ENCODE results near the gene MTG1.

Gene MTG1, protein sequence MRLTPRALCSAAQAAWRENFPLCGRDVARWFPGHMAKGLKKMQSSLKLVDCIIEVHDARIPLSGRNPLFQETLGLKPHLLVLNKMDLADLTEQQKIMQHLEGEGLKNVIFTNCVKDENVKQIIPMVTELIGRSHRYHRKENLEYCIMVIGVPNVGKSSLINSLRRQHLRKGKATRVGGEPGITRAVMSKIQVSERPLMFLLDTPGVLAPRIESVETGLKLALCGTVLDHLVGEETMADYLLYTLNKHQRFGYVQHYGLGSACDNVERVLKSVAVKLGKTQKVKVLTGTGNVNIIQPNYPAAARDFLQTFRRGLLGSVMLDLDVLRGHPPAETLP

DNA sequence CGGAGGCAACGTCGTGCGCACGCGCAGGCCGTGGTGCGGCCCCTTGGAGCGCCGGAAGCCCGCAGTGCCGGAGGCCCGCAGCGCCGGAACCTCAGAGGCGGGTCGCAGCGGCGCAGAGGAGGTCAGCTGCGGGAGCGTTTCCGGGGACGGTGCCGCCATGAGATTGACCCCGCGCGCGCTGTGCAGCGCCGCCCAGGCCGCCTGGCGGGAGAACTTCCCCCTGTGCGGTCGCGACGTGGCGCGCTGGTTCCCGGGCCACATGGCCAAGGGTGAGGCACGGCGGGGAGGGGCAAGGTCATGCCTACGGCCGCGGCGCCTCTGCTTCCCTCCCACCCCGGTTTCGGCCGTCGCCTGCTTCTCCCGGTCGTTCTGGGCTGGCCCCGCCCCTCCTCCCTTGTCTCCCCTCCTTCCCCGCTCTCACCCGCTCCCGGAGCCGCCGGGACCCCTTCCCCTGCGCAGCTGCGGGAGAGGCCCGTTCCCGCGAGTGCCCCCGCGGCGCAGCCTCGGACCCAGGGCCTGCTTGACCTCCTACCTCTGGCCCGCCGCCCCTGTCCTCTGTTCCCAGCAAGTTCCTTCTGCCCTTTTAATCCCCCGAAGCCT, at the start of gene MTG1:
TSS of gene MTG1 (plus strand) at position 94 of the 600 bp plus-strand sequence. CDS start at position 158, 64 bp downstream.
- peak; percentile 88 for DNase-seq

DNA sequence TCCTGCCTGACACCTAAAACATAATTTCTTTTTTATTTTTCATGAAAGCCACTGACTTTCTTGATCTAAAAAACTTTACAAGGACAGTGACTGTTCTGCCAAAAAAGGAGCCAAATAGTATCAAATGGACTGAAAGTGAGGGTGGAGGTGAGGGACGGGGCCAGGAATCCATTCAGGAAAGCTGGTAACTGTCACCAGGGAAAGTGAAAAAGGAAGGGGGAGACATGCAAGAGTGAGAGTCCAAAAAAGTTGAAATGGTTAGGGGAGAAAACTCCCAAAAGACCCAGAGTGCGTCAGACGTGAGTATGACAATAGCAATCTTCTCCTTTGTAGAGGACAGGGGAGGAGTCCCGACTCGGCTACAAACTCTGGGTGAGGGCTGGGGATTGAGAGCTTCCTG, 49.7 kb upstream of the MTG1 start:
- DNase-seq, result no peak

DNA sequence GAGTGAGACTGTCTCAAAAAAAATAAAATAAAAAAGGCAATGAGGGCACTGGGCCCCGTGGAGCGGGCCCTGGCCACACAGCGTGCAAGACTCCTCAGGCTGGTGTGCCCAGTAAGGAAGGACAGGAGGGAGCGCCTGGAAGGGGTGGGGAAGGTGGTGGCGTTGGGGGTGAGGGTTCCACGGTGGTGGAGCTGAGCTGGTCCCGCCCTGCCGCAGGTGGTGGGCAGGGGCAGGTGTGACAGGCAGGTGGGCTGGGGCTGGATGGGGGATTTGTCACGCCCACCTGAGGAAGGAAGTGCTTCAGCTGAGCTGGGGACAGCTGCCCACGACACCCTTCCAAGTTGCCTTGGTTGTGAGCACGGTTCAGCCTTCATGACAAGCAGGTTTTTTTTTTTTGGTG, 47.5 kb upstream of the MTG1 start:
- DNase-seq, result no peak

DNA sequence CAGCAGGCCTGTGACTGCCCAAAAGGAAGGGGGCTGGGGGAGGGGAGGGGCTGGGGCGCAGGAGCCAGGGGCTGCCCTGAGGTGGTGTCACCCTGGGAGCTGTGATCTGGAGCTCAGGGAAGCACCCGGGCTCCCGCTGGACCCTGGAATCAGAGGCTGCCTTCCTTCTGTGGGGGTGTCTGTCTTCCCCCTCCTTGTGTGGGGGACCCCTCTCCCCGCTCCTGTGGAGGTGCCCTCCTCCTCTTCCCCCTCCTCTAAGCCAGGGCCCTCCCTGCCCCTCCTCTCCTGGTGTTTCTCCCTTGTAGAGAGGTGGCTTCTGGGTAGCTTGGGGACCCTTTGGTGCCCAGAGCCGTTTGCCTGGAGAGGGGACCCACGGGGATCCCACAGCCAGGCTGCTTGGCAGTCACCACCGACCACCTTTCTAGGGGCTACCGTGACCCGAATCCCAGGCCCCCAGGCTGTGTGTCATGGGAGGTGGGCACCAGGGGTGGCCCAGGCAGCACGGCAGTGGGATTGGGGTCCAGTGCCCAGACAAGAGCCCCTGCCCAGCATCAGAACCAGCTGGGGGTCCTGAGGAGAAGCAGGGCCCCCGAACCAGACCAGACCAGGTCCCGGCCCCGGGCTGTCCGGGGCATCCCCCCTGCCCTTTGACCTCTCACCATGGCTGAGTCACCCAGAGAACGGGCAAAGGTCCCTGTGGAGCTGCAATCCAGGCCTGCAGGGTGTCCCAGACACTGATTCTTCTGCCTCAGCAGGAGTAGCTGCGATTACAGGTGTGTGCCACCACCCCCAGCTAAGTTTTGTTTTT, 46.0 kb upstream of the MTG1 start:
- DNase-seq, result no peak

DNA sequence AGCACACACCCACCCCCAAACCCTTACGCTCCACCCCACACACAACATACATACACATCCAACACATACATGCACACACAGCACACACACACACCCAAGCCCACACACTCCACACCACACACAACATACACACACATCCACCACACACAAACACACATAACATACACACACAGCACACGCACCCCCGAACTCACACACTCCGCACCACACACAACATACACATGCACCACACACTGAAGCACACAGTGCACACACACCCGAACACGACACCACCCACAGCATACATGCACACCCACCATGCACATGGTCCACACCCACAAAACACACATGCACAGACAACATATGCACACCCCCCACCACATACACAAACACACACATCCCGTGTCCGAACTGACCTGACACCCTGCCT, 44.8 kb upstream of the MTG1 start:
- no peak for DNase-seq

DNA sequence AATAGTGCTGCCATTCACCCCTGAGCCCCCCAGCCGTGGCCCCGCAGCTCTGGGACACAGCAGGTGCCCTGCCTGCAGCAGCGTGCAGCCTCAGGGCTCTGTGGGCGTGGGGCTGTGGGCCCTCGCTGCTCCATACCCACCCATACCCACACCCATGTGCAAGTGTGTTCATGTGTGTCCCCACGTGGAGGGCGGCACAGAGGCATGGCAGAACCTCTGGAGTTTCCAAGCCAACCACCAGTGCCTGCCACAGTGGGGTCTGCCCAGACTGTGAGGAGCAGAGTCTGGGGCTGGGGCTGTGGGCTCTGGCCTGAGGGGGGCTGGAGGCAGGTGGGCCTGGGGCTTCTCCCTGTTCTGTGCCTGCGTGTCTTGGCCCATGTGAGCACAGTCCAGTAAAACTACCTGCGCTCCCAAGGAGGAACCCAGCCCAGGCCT, 44.4 kb upstream of the MTG1 start:
- no peak for DNase-seq

DNA sequence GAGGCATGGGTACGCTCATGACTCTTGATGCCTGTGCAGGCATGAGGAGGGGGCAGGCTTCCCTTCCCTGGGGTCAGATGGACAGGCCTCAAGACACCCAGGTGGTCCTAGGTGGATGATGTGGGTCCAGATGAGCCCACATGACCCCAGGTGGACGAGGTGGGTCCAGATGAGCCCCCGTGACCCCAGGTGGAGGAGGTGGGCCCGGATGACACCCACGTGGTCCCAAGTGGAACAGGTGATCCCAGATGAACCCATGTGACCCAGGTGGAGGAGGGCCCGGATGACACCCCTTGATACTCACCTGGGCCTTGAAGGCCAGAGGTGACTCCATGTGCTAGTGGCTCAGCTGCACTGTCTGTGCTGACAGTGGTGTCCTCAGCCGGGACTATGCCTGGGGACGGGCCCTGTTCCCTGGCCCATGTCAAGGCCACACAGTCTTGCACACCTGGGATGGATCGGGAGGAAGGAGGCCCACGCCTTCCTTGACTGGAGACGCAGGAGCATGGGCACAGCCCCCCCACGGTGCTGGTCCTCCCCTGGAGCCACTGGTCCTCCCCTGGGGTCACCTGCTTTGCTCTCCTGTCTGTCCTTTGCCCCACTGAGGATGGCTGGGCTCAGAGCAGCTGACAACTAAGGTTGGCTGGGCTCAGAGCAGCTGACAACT, 43.5 kb upstream of the MTG1 start:
- DNase-seq, result no peak

DNA sequence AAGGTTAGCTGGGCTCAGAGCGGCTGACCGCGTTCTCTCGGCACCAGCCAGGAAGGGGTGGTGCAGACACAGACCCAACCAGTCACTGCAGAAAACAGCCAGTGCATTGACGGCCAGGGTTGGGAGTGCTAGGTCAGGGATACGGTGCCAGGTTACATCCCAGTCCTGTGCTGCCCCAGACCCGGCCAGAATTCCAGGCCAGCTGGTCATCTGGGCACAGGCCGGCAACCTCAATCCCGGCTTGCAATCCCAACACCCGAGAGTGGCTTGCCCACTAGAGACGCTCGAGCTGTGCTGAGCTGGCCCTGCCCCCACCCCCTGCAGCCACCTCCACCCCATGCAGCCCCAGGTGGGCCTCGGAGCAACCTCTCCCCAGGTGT, 43.0 kb upstream of the MTG1 start:
- no peak for DNase-seq

DNA sequence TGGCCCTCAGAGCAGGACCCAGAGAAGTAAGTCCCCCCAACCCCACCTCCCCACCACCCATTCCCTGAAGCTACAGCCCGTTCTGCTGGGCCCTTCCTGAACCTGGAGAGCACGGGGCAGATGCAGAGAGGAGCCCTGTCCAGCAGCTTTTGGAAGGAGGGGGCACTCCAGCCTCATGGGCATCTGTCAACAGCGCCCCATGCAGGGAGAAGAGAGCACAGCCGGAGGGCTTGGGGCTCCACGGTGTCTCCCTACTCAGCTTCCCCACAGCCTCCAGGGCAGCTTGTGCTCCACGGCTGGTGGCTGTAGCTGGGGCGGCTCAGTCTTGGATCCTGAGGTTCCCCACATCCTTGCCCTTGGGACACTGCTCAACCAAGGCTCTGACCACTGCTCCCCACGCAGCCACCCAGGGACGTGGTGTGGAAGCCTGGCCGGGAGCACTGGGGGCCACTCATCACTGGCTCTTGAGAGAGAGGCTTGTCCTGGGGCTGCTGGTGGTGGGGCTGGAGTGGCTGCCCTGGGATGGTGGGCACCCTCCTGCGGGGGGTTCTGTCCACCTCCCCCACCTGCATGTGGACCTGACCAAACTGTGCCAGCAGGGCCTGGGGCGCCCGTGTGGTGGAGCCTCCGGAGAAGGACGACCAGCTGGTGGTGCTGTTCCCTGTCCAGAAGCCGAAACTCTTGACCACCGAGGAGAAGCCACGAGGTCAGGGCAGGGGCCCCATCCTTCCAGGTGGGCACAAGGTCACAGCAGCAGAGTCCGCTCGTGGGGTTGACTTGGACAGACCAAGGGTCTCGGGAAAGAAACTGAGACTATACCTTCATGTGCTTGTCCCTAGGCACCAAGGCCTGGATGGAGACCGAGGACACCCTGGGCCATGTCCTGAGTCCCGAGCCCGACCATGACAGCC, 42.3 kb upstream of the MTG1 start:
- DNase-seq, result no peak

DNA sequence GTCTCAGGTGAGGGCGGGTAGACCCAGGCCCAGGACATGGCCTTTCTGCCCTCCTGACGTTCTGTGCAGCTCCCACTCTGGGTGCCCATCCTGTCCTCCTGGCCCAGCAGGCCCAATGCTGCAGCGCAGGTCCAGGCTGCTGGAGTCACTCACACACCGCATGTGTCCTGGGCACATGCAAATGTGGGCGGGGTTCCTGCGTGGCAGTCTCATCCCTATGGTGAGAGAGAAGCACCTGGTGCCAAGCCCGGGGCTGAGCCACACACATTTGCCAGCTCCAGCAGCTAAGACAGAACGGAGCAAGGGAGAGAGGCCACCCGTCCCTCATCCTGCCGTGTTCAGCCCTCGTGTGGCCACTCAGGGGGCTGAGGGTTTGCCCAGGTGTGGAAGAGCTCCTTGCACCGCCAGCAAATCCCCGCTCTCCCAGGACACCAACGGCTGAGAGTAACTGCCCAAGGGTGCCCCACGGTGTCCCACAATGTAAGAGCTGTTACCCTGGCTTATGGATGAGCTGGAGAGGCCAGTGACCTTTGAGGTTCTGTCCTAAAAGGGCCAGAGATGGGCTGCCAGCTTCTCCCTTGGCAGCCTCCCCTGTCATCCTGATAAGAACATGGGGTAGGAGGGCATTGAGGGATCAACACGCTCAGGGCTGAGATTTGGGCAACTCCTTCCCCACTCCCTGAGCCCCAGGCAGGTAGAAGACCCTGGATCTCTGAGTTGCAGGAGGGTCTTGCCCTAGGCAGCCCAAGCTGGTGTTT, 40.6 kb upstream of the MTG1 start:
- DNase-seq, result no peak

DNA sequence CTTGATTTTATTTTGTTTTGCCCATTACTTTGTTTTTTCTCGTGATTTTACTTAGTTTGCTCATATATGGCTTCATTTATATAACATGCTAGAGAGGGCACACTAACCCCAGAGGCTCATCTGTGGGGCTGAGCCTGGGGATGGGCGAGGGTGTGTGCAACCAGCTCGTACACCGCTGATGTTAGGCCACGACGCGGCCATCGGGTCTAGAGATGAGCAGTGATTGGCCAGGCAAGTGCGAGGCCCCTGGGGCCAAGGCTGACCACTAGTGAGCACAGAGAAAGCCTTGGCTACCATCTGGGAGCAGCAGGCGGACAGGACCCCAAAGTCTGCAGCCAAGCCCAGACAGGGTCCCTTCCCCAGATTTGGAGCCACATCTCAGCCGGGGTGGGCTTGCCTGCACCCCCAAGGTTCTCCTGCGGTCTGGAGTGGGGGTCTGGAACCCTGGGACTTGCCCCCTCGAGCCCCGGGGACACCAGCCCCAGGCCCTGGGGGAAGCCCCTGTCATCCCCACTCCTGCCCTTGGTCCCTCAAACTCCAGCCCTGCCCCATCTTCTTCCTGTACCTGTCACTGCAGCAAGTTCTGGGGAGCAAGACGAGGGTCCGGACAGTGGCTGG, 39.9 kb upstream of the MTG1 start:
- no peak for DNase-seq

DNA sequence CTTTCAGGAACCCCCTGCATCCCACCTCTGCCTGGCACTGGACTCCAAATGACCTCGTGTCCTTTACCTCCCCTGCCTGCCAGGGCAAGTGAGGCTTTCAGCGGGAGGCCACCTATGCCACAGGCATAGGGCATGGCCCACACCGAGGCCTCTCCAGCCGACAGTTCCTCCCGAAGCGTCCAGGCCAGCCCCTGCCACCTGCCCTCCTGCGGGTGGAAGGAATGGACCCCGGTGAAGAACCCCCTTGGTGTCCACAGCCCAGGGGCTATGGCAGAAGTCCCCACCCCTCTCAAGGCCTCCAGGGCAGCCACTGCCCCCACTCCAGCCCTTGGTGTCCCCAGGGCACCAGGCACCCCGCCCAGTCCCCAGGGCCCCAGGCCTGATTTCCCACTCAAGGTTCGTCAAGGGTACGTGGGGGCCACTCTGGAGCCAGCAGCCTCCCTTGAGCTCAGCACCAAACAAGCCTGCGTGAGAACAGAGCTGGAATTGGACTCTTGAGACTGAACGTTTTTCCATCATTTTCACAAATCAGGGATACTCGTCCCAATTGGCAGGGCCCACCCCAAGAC, 39.2 kb upstream of the MTG1 start:
- no peak for DNase-seq

DNA sequence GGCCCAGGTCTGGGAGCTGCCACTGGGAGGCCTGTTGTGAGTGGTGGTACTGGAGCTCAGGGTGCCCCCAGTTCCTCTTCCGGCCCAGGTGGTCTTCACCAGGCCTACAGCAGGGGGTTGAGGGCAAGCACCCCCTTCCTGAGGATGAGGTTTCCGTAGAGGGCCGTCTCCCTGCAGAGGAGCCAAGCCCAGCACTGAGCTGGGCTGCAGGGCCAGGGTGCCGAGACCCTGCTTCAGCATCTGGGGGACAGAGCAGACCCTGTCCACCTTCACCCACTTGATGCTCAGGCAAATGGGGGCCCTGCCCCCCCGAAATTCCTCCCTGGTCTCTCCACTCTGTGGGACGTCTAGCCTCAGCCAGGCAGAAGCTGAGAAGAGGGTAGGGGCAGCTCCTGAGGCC, 38.7 kb upstream of the MTG1 start:
- DNase-seq, result no peak

DNA sequence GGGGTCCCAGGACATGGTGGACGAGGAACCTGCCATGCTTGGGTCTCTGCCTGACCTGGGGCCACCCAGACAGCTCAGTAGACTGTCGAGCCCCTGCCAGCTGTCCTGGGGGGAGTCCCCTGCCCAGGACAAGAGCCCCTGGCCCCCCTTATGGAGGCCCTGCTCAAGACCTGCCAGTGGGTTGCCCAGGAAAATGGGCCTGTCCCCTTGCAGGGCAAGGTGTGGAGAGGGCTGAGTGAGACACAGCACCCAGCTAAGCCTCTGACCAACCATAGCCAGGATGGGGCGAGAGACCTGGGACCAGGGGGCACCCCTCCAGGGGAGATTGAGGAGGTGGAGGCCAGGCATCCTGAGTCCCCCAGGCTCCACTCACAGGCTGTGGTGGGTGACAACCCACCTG, 38.0 kb upstream of the MTG1 start:
- no peak for DNase-seq

DNA sequence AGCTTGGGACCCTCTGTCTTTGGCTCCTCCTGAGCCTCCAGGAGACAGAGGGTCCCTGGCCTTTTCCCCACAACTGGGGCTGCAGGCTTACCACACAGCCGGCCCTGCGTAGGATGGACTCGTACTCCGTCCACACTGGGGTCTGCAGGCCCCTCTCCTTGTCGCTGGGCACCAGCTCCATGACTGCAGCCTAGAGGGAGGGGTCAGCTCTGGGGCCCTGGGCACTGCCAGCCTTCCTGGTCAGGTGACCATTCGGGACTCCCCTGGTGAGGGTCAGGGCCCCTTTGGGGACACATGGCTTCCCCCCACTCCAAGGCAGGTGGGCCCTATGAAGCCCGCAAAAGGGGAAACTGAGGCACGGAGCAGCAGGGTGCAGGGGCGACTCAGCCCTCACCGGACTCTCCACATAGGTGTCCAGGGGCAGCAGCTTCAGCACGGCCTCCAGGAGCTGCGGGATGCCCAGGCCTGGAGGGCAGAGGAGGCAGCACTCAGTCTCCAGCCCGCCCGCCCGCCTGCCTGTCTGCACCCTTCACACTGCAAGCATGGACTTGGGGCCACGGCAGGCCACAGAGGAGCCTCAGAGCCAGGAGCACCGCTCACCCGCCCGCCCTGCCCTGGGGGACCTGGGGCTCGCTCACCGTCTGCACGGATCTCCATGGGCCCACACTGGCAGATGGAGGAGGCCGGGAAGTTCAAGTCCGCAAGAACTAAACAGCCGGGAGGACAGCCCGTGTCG, 37.2 kb upstream of the MTG1 start:
- DNase-seq, result no peak

DNA sequence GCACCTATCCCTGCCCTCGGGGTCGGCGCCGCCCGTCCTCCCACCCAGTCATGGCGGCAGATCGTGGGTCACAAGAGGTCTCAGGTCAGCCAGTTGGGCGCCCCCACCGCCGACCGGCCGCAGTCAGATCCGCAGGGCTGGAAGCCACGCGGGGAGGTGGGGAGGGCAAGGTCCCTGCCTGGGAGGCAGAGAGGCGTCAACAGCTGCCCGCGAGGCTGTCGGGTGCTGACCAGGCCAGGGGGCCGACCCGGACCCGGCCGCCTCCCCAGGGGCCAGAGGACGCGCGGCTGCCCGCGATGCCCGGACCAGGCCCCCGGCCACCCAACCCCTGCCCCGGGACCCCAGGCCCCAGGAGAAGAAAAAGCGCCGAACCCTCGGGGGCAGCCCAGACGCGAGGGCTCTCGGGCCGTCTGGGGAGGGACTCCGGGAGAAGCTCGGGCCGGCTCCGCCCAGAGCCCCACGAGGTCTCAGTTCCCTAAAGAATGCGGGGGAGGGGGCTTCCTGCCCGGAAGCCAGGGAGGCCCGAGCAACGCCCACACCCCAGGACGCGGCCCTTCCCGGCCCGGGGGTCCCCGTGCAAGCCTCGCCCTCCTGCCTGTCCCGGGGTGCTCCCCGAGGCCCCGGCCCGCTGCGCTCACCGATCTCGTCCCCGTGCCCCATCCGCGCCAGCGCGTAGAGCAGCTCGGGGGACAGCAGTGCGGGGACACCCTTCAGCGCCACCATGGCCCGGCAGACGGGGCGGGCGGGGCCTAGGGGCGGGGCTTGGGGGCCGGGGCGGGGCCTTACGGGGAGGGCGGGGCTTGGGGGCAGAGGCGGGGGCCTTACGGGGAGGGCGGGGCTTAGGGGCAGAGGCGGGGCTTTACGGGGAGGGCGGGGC, 36.4 kb upstream of the MTG1 start, which contains the start of gene FUOM:
TSS of gene FUOM (minus strand) at position 735 of the 877 bp plus-strand sequence. CDS start at position 723, 12 bp downstream.
- DNase-seq, result peak; percentile 55

DNA sequence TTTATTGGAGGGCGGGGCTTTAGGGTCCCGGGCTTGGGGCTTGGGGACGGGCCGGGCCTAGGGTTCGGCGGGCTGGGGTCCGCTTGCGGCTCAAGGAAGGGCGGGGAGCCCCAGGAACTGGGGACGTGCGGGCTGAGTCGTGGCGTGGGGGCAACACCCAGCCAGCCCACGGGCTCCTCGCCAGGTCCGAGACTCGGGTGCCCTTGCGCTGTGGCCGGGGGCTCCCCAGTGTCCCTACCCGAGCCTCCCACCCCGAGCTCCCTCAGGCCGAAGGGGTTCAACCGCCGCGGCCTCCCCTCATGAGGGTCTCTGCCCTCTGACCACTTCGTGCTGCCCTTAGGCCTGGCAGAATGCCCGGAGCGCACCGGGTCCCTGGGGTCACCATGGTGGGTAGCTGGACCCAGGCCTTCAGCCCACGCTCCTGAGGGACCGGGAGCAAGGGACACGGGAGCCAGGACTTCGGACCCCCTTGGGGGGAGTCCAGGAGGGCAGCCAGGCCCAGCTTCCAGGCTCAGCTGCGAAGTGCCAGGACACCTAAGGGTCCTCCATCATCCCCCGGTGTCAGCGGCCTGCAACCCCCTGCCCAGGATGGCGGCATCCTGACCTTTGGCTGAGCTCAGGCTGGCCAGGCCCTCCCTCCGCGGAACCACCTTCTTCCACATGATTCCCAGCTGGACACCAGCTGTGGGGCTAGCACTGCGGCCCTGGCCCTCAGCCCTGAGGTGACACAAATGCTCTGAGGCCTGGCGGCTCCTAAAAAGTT, 35.6 kb upstream of the MTG1 start:
- no peak for DNase-seq

DNA sequence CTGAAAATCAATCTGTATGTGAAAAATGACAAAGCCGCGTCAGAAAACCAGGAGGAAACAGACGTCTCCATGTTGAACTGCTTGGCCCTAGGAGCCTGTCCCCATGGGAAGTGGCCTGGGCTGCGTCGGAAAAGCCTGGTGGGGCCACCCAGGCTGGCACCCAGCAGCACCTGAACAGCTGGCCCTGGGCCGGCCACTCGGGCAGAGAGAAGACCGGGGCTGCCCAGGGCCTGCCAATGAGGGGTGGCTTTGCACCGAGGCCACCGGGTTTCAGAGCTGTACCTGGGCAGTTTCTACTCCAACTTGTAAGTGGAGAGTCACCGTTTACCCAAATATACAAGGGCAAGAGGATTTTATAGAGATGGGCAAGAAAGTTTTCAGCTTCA, 35.0 kb upstream of the MTG1 start:
- no peak for DNase-seq

Measured in activated CD4-positive, alpha-beta T cell treated with anti-CD3 and anti-CD28 coated beads for 1 hour (primary cell).